NCI-H2107 treated with DMSO at 0.1 percent for 48 hours (cell line): Measurements from ENCODE around the gene AKTIP.

Source experiments
- DNase-seq: peaks from one replicate; lab custom pipeline; 2025; ENCODE audit not compliant: unreplicated experiment; lab: John Stamatoyannopoulos, UW

Gene AKTIP

DNA sequence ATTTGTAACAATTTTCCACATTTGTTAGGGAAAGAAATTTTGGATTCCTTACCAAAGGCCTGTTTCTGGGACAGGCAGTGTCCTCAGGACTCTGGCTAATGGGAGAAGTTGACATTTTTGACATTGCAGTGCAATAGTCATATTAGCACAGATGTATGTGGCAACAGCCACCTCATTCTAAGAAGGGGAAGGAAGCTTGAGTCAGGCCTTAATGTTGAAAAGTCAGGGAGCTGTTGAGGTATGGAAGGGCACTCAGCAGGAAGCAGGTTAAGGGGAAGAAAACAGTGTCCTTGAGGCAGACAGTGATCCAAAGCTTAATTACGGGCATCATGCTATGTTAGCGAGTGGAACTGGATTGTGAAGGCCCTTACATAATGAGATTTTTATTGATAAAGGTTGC, 20.9 kb downstream of the AKTIP start:
- DNase-seq, result no peak

DNA sequence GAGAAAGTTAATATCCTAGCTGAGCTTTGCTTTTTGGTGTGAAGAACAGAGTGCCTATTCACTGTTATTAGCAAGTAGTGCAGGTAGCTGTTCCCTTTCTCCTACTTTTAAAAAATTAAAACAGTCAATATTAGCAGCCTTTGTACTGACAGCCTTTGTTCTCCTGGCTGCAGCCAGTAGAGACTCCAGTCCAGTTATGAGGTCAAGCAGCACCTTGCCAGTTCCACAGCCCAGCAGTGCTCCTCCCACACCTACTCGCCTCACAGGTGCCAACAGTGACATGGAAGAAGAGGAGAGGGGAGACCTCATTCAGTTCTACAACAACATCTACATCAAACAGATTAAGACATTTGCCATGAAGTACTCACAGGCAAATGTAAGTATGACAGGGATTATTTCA, 22.6 kb downstream of the AKTIP start:
- DNase-seq, result no peak

DNA sequence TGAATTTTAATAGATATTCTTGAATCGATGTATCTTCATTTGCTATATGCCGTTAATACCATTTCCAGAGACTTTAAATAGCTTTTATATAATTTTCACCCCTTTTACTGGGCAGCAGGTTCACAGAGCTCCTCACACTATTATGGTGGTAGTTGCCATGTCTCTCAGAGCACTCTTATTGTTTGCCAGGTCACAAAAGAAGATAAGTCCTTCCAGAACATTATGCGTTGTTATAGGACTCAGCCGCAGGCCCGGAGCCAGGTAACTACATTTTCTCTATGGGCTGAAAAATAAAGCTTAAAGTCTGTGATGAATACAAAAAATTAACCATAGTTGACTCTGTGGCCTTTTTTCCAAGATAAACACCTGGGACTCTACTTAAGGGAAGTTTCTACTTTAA, 24.0 kb downstream of the AKTIP start:
- no peak for DNase-seq

DNA sequence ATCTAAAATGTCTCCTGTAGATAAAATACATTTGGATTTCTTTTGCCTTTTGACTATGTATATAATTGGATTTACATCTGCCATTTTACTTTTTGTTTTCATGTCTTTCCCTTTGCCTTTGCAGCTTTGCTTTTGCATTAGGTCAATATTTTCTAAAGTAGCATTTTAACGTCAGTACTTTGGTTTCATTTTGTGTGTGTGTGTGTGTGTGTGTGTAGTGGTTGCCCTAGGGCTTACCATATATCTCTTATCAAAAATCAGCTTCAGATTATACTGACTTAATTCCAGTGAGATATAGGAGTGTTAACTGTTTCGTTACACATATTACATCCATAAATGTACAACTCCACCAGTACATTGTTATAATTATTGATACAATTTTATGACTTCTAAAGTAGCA, 26.1 kb downstream of the AKTIP start:
- DNase-seq, result no peak

DNA sequence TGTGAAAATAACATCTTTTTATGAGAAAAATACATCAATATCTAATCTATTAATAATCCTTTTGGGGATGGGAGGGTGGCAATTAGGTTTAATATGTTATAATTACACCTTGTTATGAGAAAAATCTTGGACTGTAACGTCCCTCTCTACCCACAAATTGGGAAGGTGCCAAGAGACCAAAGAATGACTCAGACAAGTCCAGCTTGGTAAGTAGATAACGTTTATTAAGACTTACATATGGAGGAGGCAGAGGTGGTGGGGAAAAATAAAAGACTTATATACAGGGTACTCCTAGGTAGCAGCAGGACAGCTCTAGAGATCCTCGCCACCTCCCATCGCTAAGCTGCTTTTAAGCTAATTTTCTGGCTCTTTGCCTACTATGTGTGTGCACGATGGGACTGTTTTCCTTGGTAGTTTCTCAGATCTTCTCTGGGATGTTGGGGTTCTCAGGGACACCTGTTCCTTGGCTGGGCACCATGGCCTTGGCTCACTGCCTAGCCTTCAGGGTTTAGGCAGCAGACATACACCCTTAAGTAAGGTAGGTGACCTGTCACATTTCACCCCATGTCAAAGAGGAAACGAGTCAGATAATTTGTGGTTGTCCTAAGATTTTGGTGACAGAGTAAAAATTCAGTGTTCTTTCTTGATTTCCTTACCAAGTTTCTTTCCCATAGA, 37.3 kb downstream of the AKTIP start:
- no peak for DNase-seq

DNA sequence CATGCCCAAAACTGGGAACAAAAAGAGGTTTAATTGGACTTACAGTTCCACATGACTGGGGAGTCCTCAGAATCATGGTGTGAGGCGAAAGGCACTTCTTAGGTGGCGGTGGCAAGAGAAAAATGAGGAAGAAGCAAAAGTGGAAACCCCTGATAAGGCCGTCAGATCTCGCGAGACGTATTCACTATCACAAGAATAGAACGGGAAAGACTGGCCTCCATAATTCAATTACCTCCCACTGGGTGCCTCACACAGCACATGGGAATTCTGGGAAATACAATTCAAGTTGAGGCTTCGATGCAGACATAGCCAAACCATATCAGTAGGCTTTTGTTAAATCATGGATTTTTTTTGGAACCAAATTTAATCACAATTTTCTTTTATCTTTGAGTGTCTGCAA, 44.4 kb downstream of the AKTIP start:
- DNase-seq, result no peak

DNA sequence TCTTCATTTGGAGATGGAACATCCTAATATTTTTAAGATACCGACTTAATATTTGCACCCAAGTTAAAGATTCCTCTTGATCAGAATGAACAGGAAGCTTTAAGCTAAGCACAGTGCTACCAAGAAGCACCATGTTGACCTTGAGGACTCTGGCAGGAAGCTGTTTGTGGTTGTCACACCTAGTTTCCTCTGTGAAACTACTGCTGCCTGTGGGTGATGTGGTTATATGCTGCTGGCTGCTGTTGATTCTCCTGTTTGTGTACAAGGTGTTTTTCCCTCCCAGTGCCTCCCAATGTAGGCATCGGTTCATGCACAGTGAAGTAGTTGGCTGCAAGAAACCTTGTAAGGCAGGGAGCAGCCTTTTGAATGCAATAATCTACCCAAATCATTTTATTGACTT, 45.3 kb downstream of the AKTIP start:
- no peak for DNase-seq

DNA sequence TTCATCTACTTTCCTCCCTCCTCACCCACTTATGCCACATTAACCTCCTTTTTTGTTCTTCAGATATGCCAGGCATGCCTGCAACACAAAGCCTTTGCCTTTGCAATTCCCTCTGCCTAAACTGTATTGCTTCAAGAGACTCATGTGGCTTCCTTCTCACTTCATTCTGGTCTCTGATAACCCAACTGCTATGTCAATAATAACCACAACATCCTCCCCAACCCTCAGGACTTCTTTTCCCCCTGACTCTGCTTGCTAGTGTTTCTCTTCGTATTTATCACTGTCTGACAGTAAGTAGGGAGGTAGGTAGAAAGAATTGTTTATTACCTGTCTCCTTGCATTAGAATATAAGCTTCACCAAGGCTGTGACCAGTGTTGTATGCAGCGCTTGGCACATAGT, 46.4 kb downstream of the AKTIP start:
- no peak for DNase-seq

DNA sequence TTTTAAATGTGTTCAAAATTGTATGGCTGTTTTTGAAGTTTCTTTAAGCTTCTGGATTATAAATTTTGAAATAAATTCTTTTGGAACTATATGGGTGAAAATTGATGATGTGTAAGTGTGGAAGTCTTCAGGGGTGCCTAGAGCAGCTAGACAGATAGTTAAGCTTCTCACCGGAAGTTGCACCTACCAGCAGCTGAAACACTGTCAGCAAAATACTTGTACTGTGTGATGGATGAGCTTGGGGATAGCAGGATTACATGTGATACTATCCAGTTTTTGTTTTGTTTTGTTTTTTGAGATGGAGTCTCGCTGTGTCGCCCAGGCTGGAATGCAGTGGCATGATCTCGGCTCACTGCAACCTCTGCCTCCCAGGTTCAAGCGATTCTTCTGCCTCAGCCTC, 49.1 kb downstream of the AKTIP start:
- no peak for DNase-seq

DNA sequence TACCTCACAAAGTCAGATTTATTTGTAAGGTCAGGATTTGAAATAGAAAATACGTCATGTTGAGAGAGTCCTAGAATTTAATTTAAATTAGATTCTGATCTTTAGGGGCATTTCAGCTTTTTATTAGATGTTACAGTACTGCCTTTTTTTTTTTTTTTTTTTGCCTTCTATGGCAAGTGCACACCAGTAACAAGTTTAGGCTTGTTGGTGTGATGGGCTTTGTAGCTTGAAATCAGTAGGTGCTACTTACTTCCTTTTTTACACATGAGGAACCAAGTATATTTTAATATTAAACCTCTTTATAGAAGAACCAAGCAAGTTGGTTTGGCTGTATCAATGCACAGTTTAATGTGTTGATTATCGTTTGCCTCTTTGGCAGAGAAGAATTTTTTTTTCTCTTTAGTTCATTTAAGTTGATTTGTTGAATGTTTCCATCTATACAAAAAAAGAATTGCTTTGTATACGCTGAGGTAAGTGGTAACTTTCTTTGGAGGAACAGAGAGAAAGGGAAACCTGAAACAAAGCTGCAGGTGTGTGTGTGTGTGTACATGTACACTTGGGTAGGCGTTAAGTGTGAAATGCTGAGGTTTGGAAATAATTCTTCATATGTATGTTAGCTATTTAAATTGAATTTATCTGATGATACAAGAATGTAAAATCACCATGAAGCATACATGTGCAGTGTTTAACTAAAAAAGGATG, 53.0 kb downstream of the AKTIP start:
- no peak for DNase-seq

DNA sequence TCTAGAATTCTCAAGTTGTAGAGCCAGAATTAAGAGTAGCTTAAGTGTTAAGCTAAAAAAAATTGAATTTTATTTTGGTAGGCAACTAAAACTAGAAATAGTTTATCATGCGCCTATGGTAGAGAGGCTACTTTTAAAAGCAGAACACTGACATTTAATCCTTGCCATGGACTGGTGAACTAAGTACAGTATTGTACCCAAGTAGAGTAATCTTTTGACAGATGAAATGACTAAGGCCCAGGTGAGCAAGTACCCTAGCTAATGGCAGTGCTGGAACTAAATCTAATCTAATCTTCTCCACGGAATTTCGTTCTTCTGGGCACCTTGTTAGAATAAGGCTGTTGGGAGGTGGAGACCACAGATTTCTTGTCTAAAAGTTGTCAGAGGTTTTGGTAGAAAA, 56.9 kb downstream of the AKTIP start:
- no peak for DNase-seq

DNA sequence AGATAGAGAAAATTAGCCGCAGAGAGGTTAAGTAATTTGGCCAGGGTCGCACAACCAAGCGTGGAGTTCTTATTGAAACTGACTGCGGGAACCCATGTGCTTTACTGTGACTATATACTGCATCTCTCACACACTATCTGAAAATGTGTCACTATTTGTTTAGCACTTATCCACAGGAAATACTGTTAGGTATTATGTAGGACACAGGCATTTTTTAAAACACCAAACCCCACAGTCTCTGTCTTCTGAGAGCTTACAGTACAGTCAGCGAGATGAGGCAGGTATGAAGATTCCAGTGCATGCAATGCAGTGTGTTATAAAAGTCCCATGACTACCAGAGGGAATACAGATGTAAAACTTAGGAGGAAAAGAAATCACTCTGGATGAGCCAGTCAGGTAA, 57.5 kb downstream of the AKTIP start:
- DNase-seq, result no peak
